ENCODE results near the gene PDE7B.

DNA sequence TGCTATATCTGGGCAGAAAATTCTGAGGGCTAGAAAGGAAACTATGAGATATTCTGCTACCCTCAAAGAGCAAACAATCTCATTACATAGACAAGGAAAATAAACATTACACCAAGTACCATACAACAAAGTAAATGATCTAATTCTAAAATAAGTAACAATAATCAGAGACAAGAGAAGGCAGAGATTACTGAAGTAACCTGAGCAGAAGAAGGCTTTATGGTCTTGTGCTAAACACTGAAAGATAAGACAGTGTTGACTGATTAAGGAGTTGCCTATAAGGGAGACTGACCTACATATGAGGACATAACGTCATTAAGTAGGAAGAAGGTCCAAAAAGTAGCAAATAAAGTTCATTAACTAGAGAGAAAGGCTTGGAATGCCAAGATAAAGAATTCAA is 264.4 kb downstream of the PDE7B start:
- TF ChIP-seq, protein P1, sequence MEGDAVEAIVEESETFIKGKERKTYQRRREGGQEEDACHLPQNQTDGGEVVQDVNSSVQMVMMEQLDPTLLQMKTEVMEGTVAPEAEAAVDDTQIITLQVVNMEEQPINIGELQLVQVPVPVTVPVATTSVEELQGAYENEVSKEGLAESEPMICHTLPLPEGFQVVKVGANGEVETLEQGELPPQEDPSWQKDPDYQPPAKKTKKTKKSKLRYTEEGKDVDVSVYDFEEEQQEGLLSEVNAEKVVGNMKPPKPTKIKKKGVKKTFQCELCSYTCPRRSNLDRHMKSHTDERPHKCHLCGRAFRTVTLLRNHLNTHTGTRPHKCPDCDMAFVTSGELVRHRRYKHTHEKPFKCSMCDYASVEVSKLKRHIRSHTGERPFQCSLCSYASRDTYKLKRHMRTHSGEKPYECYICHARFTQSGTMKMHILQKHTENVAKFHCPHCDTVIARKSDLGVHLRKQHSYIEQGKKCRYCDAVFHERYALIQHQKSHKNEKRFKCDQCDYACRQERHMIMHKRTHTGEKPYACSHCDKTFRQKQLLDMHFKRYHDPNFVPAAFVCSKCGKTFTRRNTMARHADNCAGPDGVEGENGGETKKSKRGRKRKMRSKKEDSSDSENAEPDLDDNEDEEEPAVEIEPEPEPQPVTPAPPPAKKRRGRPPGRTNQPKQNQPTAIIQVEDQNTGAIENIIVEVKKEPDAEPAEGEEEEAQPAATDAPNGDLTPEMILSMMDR (IDR thresholded peaks at IDR 0.05), result no peak
- TF ChIP-seq SMAD3 (CRISPR knock-in tag; IDR thresholded peaks at IDR 0.05; ENCODE audit: borderline replicate concordance) (no peak), NR2C2 (CRISPR knock-in tag; IDR thresholded peaks at IDR 0.05) (no peak)
- TF ChIP-seq, protein P2, sequence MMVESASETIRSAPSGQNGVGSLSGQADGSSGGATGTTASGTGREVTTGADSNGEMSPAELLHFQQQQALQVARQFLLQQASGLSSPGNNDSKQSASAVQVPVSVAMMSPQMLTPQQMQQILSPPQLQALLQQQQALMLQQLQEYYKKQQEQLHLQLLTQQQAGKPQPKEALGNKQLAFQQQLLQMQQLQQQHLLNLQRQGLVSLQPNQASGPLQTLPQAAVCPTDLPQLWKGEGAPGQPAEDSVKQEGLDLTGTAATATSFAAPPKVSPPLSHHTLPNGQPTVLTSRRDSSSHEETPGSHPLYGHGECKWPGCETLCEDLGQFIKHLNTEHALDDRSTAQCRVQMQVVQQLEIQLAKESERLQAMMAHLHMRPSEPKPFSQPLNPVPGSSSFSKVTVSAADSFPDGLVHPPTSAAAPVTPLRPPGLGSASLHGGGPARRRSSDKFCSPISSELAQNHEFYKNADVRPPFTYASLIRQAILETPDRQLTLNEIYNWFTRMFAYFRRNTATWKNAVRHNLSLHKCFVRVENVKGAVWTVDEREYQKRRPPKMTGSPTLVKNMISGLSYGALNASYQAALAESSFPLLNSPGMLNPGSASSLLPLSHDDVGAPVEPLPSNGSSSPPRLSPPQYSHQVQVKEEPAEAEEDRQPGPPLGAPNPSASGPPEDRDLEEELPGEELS (CRISPR knock-in tag; IDR thresholded peaks at IDR 0.05), result no peak

All from WTC11 (cell line).